ENCODE measurements around the gene ANKRD23. TPM values are rescaled to one million over a fixed set of nuclear protein-coding genes. Genes with fewer than 3 reads are reported as not detected.
"Not testable (repeated sequence)": the region's sequence is repeated elsewhere in the genome, so short reads cannot be mapped to it uniquely, and the experiment has no call there.

The ANKRD23 gene
- total RNA-seq, 1 donor from 2014 or later, result 5.7 TPM

DNA sequence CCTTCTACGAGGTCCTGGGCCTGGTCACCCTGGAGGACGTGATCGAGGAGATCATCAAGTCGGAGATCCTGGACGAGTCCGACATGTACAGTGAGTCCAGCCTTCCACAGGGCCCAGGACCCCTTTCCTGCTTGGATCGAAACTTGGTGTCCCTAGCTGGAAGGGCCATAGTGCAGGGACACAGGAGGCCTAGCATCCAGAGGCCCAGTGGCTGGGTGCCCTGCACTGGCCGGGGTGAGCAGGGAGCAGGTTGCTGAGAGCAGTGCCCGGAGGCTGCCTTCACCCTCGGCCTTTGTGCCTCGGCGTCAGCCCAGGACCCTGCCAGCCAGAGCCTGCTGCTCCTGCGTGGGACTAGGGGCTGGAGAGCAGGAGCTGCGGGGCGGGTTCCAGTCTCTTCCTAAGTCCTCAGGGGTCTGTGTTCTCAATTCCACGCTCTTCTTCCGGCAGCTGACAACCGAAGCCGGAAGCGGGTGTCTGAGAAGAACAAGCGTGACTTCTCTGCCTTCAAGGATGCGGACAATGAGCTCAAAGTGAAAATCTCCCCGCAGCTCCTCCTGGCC, 46.7 kb downstream of the ANKRD23 start:
- H3K9me3 Mint-ChIP-seq (ENCODE audit: unreplicated experiment), result no peaks in the 10 kb centered on the region
- TF ChIP-seq, protein P1, sequence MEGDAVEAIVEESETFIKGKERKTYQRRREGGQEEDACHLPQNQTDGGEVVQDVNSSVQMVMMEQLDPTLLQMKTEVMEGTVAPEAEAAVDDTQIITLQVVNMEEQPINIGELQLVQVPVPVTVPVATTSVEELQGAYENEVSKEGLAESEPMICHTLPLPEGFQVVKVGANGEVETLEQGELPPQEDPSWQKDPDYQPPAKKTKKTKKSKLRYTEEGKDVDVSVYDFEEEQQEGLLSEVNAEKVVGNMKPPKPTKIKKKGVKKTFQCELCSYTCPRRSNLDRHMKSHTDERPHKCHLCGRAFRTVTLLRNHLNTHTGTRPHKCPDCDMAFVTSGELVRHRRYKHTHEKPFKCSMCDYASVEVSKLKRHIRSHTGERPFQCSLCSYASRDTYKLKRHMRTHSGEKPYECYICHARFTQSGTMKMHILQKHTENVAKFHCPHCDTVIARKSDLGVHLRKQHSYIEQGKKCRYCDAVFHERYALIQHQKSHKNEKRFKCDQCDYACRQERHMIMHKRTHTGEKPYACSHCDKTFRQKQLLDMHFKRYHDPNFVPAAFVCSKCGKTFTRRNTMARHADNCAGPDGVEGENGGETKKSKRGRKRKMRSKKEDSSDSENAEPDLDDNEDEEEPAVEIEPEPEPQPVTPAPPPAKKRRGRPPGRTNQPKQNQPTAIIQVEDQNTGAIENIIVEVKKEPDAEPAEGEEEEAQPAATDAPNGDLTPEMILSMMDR (IDR thresholded peaks at IDR 0.05; ENCODE audit: partially characterized antibody, unreplicated experiment), result no peak
- no peak for DNase-seq
- H3K27me3 Mint-ChIP-seq (ENCODE audit: unreplicated experiment), result peaks cover 2% of the 10 kb centered on the region
- no peaks in the 10 kb centered on the region for H3K36me3 Mint-ChIP-seq (ENCODE audit: unreplicated experiment)
- H3K4me3 Mint-ChIP-seq (ENCODE audit: unreplicated experiment), result no peak overlapping the region
- H3K4me1 Mint-ChIP-seq (ENCODE audit: low read depth, unreplicated experiment), result peaks cover 13% of the 10 kb centered on the region
- no peak overlapping the region for H3K27ac Mint-ChIP-seq (ENCODE audit: unreplicated experiment)

DNA sequence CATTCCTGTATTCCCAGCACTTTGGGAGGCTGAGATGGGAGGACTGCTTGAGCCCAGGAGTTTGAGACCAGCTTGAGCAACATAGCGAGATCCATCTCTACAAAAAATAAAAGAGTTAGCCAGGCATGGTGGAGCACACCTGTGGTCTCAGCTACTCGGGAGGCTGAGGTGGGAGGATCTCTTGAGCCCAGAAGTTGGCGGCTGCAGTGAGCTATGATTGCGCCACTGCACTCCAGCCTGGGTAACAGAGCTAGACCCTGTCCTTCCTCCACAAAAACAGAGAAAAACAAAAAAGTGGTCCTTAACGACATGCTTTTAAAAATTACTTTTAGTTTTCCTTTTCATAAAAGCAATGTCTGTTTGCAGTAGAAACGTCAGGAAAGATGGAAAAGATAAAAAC, 47.3 kb downstream of the ANKRD23 start:
- H3K36me3 Mint-ChIP-seq (ENCODE audit: unreplicated experiment); H3K27ac Mint-ChIP-seq (ENCODE audit: unreplicated experiment); DNase-seq; H3K4me3 Mint-ChIP-seq (ENCODE audit: unreplicated experiment); H3K27me3 Mint-ChIP-seq (ENCODE audit: unreplicated experiment); H3K9me3 Mint-ChIP-seq (ENCODE audit: unreplicated experiment): not testable (repeated sequence)
- H3K4me1 Mint-ChIP-seq (ENCODE audit: low read depth, unreplicated experiment), result peaks cover 13% of the 10 kb centered on the region

DNA sequence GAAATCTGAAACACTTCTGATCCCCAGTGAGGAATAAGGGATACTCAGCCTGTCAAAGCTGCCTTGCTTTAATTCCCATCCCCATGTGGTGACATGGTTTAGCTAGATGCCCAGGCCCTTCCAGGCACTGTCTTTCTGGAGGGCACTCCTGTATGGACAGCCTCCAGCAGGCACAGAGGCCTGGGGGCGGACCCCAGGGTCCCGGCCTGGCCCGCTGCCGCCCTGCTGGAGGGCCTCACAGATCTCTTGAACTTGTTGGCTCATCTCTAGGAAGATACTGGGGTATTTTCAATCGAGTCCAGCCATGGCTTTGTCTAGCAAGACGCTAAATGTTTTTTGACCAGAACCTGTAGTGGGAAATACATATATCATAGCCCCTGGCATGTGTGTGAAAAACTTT, 48.7 kb downstream of the ANKRD23 start:
- Mint-ChIP-seq H3K9me3 (ENCODE audit: unreplicated experiment) (no peaks in the 10 kb centered on the region), H3K36me3 (ENCODE audit: unreplicated experiment) (no peaks in the 10 kb centered on the region), H3K4me1 (ENCODE audit: low read depth, unreplicated experiment) (peaks cover 13% of the 10 kb centered on the region), H3K4me3 (ENCODE audit: unreplicated experiment) (no peak overlapping the region), H3K27me3 (ENCODE audit: unreplicated experiment) (peaks cover 2% of the 10 kb centered on the region), H3K27ac (ENCODE audit: unreplicated experiment) (no peak overlapping the region)
- DNase-seq, result no peak
- TF ChIP-seq, protein P1 (IDR thresholded peaks at IDR 0.05; ENCODE audit: partially characterized antibody, unreplicated experiment), result no peak

- DNase-seq, result no peak
- H3K27ac Mint-ChIP-seq (ENCODE audit: unreplicated experiment), result no peak overlapping the region
- no peak overlapping the region for H3K4me3 Mint-ChIP-seq (ENCODE audit: unreplicated experiment)
- peaks cover 4% of the 10 kb centered on the region for H3K27me3 Mint-ChIP-seq (ENCODE audit: unreplicated experiment)
- no peaks in the 10 kb centered on the region for H3K36me3 Mint-ChIP-seq (ENCODE audit: unreplicated experiment)
- H3K9me3 Mint-ChIP-seq (ENCODE audit: unreplicated experiment), result no peaks in the 10 kb centered on the region
- TF ChIP-seq, protein P1 (IDR thresholded peaks at IDR 0.05; ENCODE audit: partially characterized antibody, unreplicated experiment), result no peak
- peaks cover 10% of the 10 kb centered on the region for H3K4me1 Mint-ChIP-seq (ENCODE audit: low read depth, unreplicated experiment)
These were observed 50.8 kb downstream of the ANKRD23 start for GRCh38 chr2:96792772-96793749.

DNA sequence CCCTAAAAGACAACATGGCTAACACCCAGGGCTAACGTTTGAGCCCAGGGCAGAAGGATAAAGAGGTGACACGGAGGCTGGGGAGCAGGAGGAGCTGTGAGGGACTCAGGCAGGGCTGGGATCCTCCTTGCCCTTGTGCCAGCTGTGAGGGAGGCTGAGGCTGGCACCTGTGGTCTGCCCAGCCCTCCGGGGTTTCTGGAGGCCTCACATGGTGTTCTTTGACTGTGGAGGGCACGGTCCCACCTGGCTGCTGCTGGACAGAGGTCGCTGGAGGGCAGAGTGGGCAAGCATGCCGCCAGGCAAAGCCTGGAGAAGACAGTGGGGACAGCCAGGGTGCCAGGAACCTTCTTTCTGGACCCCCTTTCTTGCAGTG, 54.6 kb downstream of the ANKRD23 start:
- H3K36me3 Mint-ChIP-seq (ENCODE audit: unreplicated experiment), result no peaks in the 10 kb centered on the region
- DNase-seq, result no peak
- peaks cover 4% of the 10 kb centered on the region for H3K27me3 Mint-ChIP-seq (ENCODE audit: unreplicated experiment)
- H3K4me1 Mint-ChIP-seq (ENCODE audit: low read depth, unreplicated experiment), result peaks cover 5% of the 10 kb centered on the region
- TF ChIP-seq, protein P1 (IDR thresholded peaks at IDR 0.05; ENCODE audit: partially characterized antibody, unreplicated experiment), result no peak
- no peak overlapping the region for H3K4me3 Mint-ChIP-seq (ENCODE audit: unreplicated experiment)
- H3K27ac Mint-ChIP-seq (ENCODE audit: unreplicated experiment), result no peak overlapping the region
- no peaks in the 10 kb centered on the region for H3K9me3 Mint-ChIP-seq (ENCODE audit: unreplicated experiment)
